GM20000 (cell line): ENCODE measurements around the gene MGAT4B.

Experiments
- DNase-seq: peaks from one replicate; pipeline ENCODE4 v3.0.0; 2012; ENCODE audit warnings: low spot score
- CTCF ChIP-seq: IDR thresholded peaks from 2 replicates; pipeline ENCODE4 v1.5.1; 2012; ENCODE audit warnings: mild to moderate bottlenecking, control low read depth; ENCODE audit errors: extremely low read depth, missing control alignments

The MGAT4B gene

GRCh38 chr5:179804555-179804947, 2.1 kb downstream of the MGAT4B start:
- TF ChIP-seq CTCF = no peak
- DNase-seq = no peak

- DNase-seq = peak; percentile 55
- TF ChIP-seq CTCF = no peak
These were observed 2.8 kb downstream of the MGAT4B start for GRCh38 chr5:179803651-179804554.

- peak; percentile 6 for DNase-seq
- TF ChIP-seq CTCF = no peak
These were observed 3.6 kb downstream of the MGAT4B start for GRCh38 chr5:179802950-179803562.

GRCh38 chr5:179802207-179802883, 4.3 kb downstream of the MGAT4B start:
- DNase-seq = peak; percentile 6
- no peak for TF ChIP-seq CTCF

GRCh38 chr5:179801304-179802206, 5.1 kb downstream of the MGAT4B start:
- DNase-seq = peak; percentile 87
- TF ChIP-seq CTCF = peak; percentile 71

- no peak for TF ChIP-seq CTCF
- DNase-seq = peak; percentile 25
These were observed 5.9 kb downstream of the MGAT4B start for GRCh38 chr5:179800696-179801201.
